H1 (cell line): ENCODE data around the gene RCBTB2. TPM values are rescaled to one million over a fixed set of nuclear protein-coding genes. Genes with fewer than 3 reads are reported as not detected.

Experiments used
- CTBP2 ChIP-seq: IDR thresholded peaks from 2 replicates; pipeline ENCODE4 v1.7.0; 2011; ENCODE audit warnings: borderline replicate concordance, mild to moderate bottlenecking, moderate library complexity, mixed read lengths, low read length; ENCODE audit not compliant: insufficient read depth, insufficient read length
- FOSL1 ChIP-seq: IDR thresholded peaks from 2 replicates; pipeline ENCODE4 v1.6.1; 2011; ENCODE audit warnings: mild to moderate bottlenecking, low read depth, low read length, moderate library complexity; ENCODE audit not compliant: insufficient read depth
- RNF2 ChIP-seq: fragments of 200-900, 300-1000 bp; sonication (generic); IDR thresholded peaks from 2 replicates; pipeline ENCODE4 v1.7.1; 2016; ENCODE audit warnings: borderline replicate concordance, low read depth, mild to moderate bottlenecking, antibody characterized with exemption, low read length; ENCODE audit not compliant: poor library complexity, severe bottlenecking; ENCODE audit errors: missing control alignments
- SIN3A ChIP-seq, 2 experiments: IDR thresholded peaks in 1 of 2; conservative IDR thresholded peaks in 1 of 2; 2 replicates each; pipeline ENCODE4 v1.6.1; 2011 to 2012; ENCODE audit warnings: low read length in 2 of 2, improper control_type of control experiment in 1 of 2, low read depth in 1 of 2, mild to moderate bottlenecking in 1 of 2
- SP4 ChIP-seq: IDR thresholded peaks from 2 replicates; pipeline ENCODE4 v1.6.1; 2012; ENCODE audit warnings: low read length, inconsistent platforms
- SRF ChIP-seq: IDR thresholded peaks from 2 replicates; pipeline ENCODE4 v1.6.1; 2011; ENCODE audit warnings: mild to moderate bottlenecking, low read depth, low read length, moderate library complexity
- ZNF274 ChIP-seq: IDR thresholded peaks from 2 replicates; pipeline ENCODE4 v1.7.0; 2012; ENCODE audit warnings: low read length, borderline replicate concordance; ENCODE audit errors: extremely low read depth
- polyA plus RNA-seq, 7 experiments: library from polyadenylated mRNA; depleted of rRNA in 3 of 7; stranded (reverse) in 5 of 7; unstranded in 2 of 7; fragments of >200 nt in 5 of 7; fragments of 200-250 nt in 2 of 7; gene quantifications; 1 replicate in 5 of 7; 2 replicates in 1 of 7; 4 replicates in 1 of 7; pipeline versions ENCODE4 v1.2.1 to v1.2.3, GENCODE V29; 2011 to 2013; ENCODE audit warnings: missing spikeins in 2 of 7, mixed read lengths in 2 of 7
- total RNA-seq: library from RNA; stranded (reverse); fragmentation: NEBNext Ultra II Directional; extraction: Animal tissue kit (Norgen Biotek cat#: 25700); gene quantifications from 2 replicates; pipeline ENCODE4 v1.2.1, GENCODE V29; 2021
- TF ChIP-seq, protein P1 (sequence below): fragments of 300-600 bp; sonication (generic); IDR thresholded peaks from 2 replicates; pipeline ENCODE4 v1.7.1; 2012; ENCODE audit warnings: low read length, moderate library complexity, mild to moderate bottlenecking, inconsistent platforms; ENCODE audit not compliant: insufficient replicate concordance
- TF ChIP-seq, protein P2 (sequence below): IDR thresholded peaks from 2 replicates; pipeline ENCODE4 v1.6.1; 2012; ENCODE audit warnings: low read length, inconsistent platforms

Gene RCBTB2
- total and polyA plus RNA-seq, 2 of the 8 experiments (the other 6 are each of a cell fraction or from before 2014, with no cell fraction given): 5.2 to 8.4 TPM

DNA sequence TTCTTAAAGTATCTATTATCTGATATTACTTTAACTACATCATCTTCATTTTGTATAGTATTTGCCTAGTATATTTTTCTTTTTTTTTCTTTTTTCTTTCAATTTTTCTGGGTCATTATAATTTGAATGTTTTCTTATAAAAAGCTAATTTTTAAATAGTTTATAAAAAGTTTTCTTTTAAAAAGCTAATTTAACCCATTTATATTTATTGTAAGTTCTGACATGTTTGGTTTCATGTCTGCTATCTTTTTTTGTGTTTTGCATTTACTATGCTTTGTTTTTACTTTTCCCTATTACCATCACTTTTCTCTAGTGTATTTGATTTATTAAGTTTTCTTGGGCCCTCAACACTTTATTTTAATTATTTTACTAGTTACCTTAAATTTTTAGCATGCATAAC, 22.6 kb upstream of the RCBTB2 start (continued):
- TF ChIP-seq, protein P1, sequence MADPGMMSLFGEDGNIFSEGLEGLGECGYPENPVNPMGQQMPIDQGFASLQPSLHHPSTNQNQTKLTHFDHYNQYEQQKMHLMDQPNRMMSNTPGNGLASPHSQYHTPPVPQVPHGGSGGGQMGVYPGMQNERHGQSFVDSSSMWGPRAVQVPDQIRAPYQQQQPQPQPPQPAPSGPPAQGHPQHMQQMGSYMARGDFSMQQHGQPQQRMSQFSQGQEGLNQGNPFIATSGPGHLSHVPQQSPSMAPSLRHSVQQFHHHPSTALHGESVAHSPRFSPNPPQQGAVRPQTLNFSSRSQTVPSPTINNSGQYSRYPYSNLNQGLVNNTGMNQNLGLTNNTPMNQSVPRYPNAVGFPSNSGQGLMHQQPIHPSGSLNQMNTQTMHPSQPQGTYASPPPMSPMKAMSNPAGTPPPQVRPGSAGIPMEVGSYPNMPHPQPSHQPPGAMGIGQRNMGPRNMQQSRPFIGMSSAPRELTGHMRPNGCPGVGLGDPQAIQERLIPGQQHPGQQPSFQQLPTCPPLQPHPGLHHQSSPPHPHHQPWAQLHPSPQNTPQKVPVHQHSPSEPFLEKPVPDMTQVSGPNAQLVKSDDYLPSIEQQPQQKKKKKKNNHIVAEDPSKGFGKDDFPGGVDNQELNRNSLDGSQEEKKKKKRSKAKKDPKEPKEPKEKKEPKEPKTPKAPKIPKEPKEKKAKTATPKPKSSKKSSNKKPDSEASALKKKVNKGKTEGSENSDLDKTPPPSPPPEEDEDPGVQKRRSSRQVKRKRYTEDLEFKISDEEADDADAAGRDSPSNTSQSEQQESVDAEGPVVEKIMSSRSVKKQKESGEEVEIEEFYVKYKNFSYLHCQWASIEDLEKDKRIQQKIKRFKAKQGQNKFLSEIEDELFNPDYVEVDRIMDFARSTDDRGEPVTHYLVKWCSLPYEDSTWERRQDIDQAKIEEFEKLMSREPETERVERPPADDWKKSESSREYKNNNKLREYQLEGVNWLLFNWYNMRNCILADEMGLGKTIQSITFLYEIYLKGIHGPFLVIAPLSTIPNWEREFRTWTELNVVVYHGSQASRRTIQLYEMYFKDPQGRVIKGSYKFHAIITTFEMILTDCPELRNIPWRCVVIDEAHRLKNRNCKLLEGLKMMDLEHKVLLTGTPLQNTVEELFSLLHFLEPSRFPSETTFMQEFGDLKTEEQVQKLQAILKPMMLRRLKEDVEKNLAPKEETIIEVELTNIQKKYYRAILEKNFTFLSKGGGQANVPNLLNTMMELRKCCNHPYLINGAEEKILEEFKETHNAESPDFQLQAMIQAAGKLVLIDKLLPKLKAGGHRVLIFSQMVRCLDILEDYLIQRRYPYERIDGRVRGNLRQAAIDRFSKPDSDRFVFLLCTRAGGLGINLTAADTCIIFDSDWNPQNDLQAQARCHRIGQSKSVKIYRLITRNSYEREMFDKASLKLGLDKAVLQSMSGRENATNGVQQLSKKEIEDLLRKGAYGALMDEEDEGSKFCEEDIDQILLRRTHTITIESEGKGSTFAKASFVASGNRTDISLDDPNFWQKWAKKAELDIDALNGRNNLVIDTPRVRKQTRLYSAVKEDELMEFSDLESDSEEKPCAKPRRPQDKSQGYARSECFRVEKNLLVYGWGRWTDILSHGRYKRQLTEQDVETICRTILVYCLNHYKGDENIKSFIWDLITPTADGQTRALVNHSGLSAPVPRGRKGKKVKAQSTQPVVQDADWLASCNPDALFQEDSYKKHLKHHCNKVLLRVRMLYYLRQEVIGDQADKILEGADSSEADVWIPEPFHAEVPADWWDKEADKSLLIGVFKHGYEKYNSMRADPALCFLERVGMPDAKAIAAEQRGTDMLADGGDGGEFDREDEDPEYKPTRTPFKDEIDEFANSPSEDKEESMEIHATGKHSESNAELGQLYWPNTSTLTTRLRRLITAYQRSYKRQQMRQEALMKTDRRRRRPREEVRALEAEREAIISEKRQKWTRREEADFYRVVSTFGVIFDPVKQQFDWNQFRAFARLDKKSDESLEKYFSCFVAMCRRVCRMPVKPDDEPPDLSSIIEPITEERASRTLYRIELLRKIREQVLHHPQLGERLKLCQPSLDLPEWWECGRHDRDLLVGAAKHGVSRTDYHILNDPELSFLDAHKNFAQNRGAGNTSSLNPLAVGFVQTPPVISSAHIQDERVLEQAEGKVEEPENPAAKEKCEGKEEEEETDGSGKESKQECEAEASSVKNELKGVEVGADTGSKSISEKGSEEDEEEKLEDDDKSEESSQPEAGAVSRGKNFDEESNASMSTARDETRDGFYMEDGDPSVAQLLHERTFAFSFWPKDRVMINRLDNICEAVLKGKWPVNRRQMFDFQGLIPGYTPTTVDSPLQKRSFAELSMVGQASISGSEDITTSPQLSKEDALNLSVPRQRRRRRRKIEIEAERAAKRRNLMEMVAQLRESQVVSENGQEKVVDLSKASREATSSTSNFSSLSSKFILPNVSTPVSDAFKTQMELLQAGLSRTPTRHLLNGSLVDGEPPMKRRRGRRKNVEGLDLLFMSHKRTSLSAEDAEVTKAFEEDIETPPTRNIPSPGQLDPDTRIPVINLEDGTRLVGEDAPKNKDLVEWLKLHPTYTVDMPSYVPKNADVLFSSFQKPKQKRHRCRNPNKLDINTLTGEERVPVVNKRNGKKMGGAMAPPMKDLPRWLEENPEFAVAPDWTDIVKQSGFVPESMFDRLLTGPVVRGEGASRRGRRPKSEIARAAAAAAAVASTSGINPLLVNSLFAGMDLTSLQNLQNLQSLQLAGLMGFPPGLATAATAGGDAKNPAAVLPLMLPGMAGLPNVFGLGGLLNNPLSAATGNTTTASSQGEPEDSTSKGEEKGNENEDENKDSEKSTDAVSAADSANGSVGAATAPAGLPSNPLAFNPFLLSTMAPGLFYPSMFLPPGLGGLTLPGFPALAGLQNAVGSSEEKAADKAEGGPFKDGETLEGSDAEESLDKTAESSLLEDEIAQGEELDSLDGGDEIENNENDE: no peak
- TF ChIP-seq SRF (no peak), CTBP2 (no peak), SP4 (no peak), RNF2 (no peak), FOSL1 (no peak), SIN3A (conservative IDR thresholded peaks at IDR 0.05 in 1 of 2, IDR thresholded peaks at IDR 0.05 in 1 of 2; ENCODE audit: low read depth in 1 of 2, low read length in 2 of 2) (no peak), ZNF274 (no peak)
- TF ChIP-seq, protein P2, sequence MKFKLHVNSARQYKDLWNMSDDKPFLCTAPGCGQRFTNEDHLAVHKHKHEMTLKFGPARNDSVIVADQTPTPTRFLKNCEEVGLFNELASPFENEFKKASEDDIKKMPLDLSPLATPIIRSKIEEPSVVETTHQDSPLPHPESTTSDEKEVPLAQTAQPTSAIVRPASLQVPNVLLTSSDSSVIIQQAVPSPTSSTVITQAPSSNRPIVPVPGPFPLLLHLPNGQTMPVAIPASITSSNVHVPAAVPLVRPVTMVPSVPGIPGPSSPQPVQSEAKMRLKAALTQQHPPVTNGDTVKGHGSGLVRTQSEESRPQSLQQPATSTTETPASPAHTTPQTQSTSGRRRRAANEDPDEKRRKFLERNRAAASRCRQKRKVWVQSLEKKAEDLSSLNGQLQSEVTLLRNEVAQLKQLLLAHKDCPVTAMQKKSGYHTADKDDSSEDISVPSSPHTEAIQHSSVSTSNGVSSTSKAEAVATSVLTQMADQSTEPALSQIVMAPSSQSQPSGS: no peak
